ENCODE measurements around the gene STX18.

Gene STX18

DNA sequence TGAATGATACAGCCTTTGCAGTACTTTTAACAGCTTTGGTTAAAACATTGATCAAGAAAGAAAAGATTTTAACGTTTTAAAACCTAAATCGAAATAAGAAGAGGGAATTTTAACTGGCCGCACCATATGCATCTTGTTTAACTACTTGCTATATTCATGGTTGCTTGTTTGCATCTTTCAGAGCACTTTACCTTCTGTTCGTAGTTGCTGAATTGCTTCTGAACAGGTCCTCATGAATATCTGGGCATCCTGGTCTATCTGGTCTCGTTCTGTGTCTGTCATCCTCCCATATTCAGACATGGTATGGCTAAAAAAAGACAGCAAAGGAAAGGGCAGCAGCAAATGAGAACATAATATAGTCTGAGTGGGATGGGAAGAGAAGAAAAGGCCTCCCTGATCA, 82.7 kb downstream of the STX18 start:
- Histone ChIP-seq H3K36me3 (ENCODE audit: insufficient read depth, low read length) (peaks cover 16% of the 10 kb centered on the region; the same call in 1 of the 2 replicates), H3K27ac (no peak overlapping the region), H3K9ac (ENCODE audit: insufficient read length) (no peak overlapping the region), H3K4me3 (no peak overlapping the region), H3K9me3 (ENCODE audit: low read depth, low read length) (no peaks in the 10 kb centered on the region)
- no peak for TF ChIP-seq FOXP2 (optimal IDR thresholded peaks at IDR 0.05; ENCODE audit: control extremely low read depth, extremely low read length, insufficient read depth)
- no peak for TF ChIP-seq POLR2AphosphoS5 (IDR thresholded peaks at IDR 0.05; ENCODE audit: borderline replicate concordance, low read depth, low read length)
- no peak for TF ChIP-seq EZH2 (IDR thresholded peaks at IDR 0.05)
- DNase-seq (ENCODE audit: low read depth, low spot score) = no peak

- peaks cover 21% of the 10 kb centered on the region for H3K36me3 ChIP-seq (ENCODE audit: insufficient read depth, low read length)
- H3K4me3 ChIP-seq = no peak overlapping the region
- no peak overlapping the region for H3K27ac ChIP-seq
- no peak for TF ChIP-seq EZH2 (IDR thresholded peaks at IDR 0.05)
- no peak for TF ChIP-seq FOXP2 (optimal IDR thresholded peaks at IDR 0.05; ENCODE audit: control extremely low read depth, extremely low read length, insufficient read depth)
- TF ChIP-seq POLR2AphosphoS5 (IDR thresholded peaks at IDR 0.05; ENCODE audit: borderline replicate concordance, low read depth, low read length) = no peak
- no peaks in the 10 kb centered on the region for H3K9me3 ChIP-seq (ENCODE audit: low read depth, low read length)
- H3K9ac ChIP-seq (ENCODE audit: insufficient read length) = no peak overlapping the region
- DNase-seq (ENCODE audit: low read depth, low spot score) = no peak
These were observed 83.9 kb downstream of the STX18 start for GRCh38 chr4:4457803-4458553.

GRCh38 chr4:4456816-4457578, 84.9 kb downstream of the STX18 start:
- TF ChIP-seq POLR2AphosphoS5 (IDR thresholded peaks at IDR 0.05; ENCODE audit: borderline replicate concordance, low read depth, low read length) = no peak
- TF ChIP-seq FOXP2 (optimal IDR thresholded peaks at IDR 0.05; ENCODE audit: control extremely low read depth, extremely low read length, insufficient read depth) = no peak
- TF ChIP-seq EZH2 (IDR thresholded peaks at IDR 0.05) = no peak
- Histone ChIP-seq H3K36me3 (ENCODE audit: insufficient read depth, low read length) (peaks cover 21% of the 10 kb centered on the region), H3K9me3 (ENCODE audit: low read depth, low read length) (no peaks in the 10 kb centered on the region), H3K4me3 (no peak overlapping the region), H3K9ac (ENCODE audit: insufficient read length) (no peak overlapping the region), H3K27ac (no peak overlapping the region)
- no peak for DNase-seq (ENCODE audit: low read depth, low spot score)

DNA sequence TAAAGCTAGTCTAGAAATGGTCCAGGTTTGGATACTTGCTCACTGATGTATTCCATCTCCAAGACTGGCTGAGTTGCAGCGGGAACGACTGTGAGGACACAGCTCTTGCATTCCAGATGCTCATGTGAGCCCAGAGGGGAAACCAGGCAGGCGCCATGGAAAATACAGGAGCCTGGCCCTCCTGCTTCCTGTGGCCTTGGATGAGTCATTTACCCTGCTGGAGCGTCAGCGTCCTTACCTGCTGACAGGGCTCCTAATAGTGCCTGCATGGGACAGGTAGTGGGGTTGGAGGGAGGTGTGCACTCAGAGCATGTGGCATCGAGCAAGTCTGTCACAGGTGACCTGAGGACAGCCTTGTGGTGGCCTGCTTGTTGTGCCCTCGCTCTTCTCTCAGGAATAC, 85.5 kb downstream of the STX18 start:
- peaks cover 21% of the 10 kb centered on the region for H3K36me3 ChIP-seq (ENCODE audit: insufficient read depth, low read length)
- no peak overlapping the region for H3K27ac ChIP-seq
- TF ChIP-seq EZH2 (IDR thresholded peaks at IDR 0.05) (no peak), FOXP2 (optimal IDR thresholded peaks at IDR 0.05; ENCODE audit: control extremely low read depth, extremely low read length, insufficient read depth) (no peak), POLR2AphosphoS5 (IDR thresholded peaks at IDR 0.05; ENCODE audit: borderline replicate concordance, low read depth, low read length) (no peak)
- H3K9ac ChIP-seq (ENCODE audit: insufficient read length) = no peak overlapping the region
- H3K9me3 ChIP-seq (ENCODE audit: low read depth, low read length) = no peaks in the 10 kb centered on the region
- no peak overlapping the region for H3K4me3 ChIP-seq
- DNase-seq (ENCODE audit: low read depth, low spot score) = no peak

DNA sequence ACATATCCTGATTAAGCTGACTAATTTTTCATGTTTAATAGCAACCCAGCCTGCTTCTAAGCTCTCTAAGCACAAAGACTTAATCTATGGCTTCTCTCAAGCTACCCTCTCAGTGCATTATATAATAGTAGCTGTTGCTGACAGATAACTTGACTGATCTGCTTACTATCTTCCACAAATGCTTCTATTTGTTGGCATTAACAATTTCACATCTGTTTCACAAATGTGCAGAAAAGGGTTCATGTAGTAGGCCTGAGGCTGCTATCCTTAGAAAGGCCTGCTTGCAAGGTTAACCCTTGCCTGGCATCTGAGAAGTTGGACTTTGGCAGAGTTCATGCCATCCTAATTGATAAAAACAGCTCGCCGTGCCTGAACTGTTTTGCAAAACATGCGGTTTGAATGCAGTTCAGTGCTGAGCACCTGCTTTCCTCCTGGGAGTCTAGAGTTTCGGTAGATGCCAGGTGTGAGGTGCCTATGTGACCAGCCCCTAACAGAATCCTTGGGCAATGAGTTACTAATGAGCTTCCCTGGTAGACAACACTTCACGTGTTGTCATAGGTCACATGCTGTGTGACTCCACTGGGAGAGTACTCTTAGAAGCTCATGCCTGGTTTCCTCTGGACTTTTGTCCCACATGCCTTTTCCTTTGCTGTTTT, 86.5 kb downstream of the STX18 start:
- Histone ChIP-seq H3K27ac (no peak overlapping the region), H3K36me3 (ENCODE audit: insufficient read depth, low read length) (peaks cover 21% of the 10 kb centered on the region), H3K9me3 (ENCODE audit: low read depth, low read length) (no peaks in the 10 kb centered on the region), H3K4me3 (no peak overlapping the region), H3K9ac (ENCODE audit: insufficient read length) (no peak overlapping the region)
- DNase-seq (ENCODE audit: low read depth, low spot score) = no peak
- TF ChIP-seq FOXP2 (optimal IDR thresholded peaks at IDR 0.05; ENCODE audit: control extremely low read depth, extremely low read length, insufficient read depth) (no peak), POLR2AphosphoS5 (IDR thresholded peaks at IDR 0.05; ENCODE audit: borderline replicate concordance, low read depth, low read length) (no peak), EZH2 (IDR thresholded peaks at IDR 0.05) (no peak)

- Histone ChIP-seq H3K36me3 (ENCODE audit: insufficient read depth, low read length) (no peaks in the 10 kb centered on the region), H3K9me3 (ENCODE audit: low read depth, low read length) (no peaks in the 10 kb centered on the region), H3K4me3 (no peak overlapping the region), H3K9ac (ENCODE audit: insufficient read length) (no peak overlapping the region), H3K27ac (no peak overlapping the region)
- DNase-seq (ENCODE audit: low read depth, low spot score) = no peak
- no peak for TF ChIP-seq EZH2 (IDR thresholded peaks at IDR 0.05)
- TF ChIP-seq POLR2AphosphoS5 (IDR thresholded peaks at IDR 0.05; ENCODE audit: borderline replicate concordance, low read depth, low read length) = no peak
- no peak for TF ChIP-seq FOXP2 (optimal IDR thresholded peaks at IDR 0.05; ENCODE audit: control extremely low read depth, extremely low read length, insufficient read depth)
These were observed 95.4 kb downstream of the STX18 start for GRCh38 chr4:4446434-4446833.

DNA sequence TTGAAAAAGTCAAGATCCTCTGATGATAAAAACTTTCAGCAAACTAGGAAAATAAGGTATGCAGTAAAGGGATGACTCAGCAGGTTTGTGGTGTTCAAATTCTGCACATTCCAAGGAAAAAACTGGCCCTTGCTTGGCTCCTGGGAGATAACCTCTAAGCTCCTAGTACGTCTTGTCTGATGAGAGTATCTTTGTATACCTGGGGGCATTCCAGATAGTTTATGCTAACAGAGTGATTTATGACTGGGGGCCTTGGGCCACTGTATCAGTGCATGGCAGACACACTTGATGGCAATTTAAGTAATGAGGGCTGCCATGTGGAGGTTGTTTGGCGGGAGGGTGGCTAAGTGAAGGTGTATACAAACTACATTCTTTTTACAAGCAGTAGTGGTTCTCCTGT, 98.0 kb downstream of the STX18 start:
- 0 out of 2 replicates have a peak, but pooled peaks cover 3% of the 10 kb centered on the region for H3K36me3 ChIP-seq (ENCODE audit: insufficient read depth, low read length)
- TF ChIP-seq POLR2AphosphoS5 (IDR thresholded peaks at IDR 0.05; ENCODE audit: borderline replicate concordance, low read depth, low read length) (no peak), FOXP2 (optimal IDR thresholded peaks at IDR 0.05; ENCODE audit: control extremely low read depth, extremely low read length, insufficient read depth) (no peak), EZH2 (IDR thresholded peaks at IDR 0.05) (no peak)
- H3K9me3 ChIP-seq (ENCODE audit: low read depth, low read length) = no peaks in the 10 kb centered on the region
- 0 out of 2 replicates have a peak overlapping the region, but pooled peaks have one; percentile 32 for H3K27ac ChIP-seq
- no peak overlapping the region for H3K4me3 ChIP-seq
- no peak overlapping the region for H3K9ac ChIP-seq (ENCODE audit: insufficient read length)
- DNase-seq (ENCODE audit: low read depth, low spot score) = no peak
